Right atrium auricular region (tissue), 2 donors: ENCODE results near the gene FFAR2. TPM values are rescaled to one million over a fixed set of nuclear protein-coding genes. Genes with fewer than 3 reads are reported as not detected.
A peak's percentile ranks its signal among the peaks of the same experiment; 100 is the strongest.

Source experiments
- DNase-seq: peaks from one replicate; pipeline ENCODE4 v3.0.0-alpha.2; 2019; ENCODE audit warnings: low spot score
- H3K27ac ChIP-seq, 2 donors: fragments of 200-600 bp; sonication (generic); 1 replicate in 1 of 2; 2 replicates in 1 of 2; pipeline ENCODE4 v1.5.1; 2016 to 2019
- H3K27me3 ChIP-seq, 2 donors: fragments of 200-600 bp; sonication (generic); one replicate each; pipeline versions ENCODE4 v1.5.1 to v1.6.0; 2017 to 2019
- H3K36me3 ChIP-seq: fragments of 200-600 bp; sonication (generic); one replicate; pipeline ENCODE4 v1.5.1; 2016
- H3K4me1 ChIP-seq, 2 donors: fragments of 200-600 bp; sonication (generic); one replicate each; pipeline versions ENCODE4 v1.5.1 to v1.6.0; 2017 to 2019
- H3K4me3 ChIP-seq, 2 donors: fragments of 200-600 bp; sonication (generic); 1 replicate in 1 of 2; 2 replicates in 1 of 2; pipeline ENCODE4 v1.5.1; 2017 to 2019; ENCODE audit warnings: mild to moderate bottlenecking in 1 of 2, moderate library complexity in 1 of 2
- H3K9me3 ChIP-seq, 2 donors: fragments of 200-600 bp; sonication (generic); one replicate each; pipeline ENCODE4 v1.5.1; 2019
- CTCF ChIP-seq, 2 donors: fragments of 200-600 bp; sonication (generic); IDR thresholded peaks; one replicate each; pipeline ENCODE4 v1.5.1; 2019; ENCODE audit warnings: antibody characterized with exemption in 2 of 2
- total RNA-seq, 2 donors: library from RNA; depleted of rRNA; stranded (reverse); fragments of >200 nt; gene quantifications; one replicate each; pipeline ENCODE4 v1.1.0, GENCODE V29; 2016

Gene FFAR2
- total RNA-seq, 2 donors from 2014 or later = 0.20 TPM; not detected in 1

- Histone ChIP-seq H3K9me3 (no peaks in the 10 kb centered on the region), H3K4me1 (peaks cover 0 to 6% of the 10 kb centered on the region in 2 donors), H3K36me3 (no peaks in the 10 kb centered on the region), H3K27me3 (no peaks in the 10 kb centered on the region), H3K4me3 (no peak overlapping the region), H3K27ac (no peak overlapping the region)
- DNase-seq = peak; percentile 76
- TF ChIP-seq CTCF (IDR thresholded peaks at IDR 0.05) = no peak
Observed at GRCh38 chr19:35442091-35442490, 6.0 kb upstream of the FFAR2 start.

GRCh38 chr19:35444735-35445134 lies 3.3 kb upstream of the FFAR2 start:
- no peaks in the 10 kb centered on the region for H3K27me3 ChIP-seq
- no peak for DNase-seq
- no peak overlapping the region for H3K27ac ChIP-seq
- H3K4me1 ChIP-seq = peaks cover 0 to 4% of the 10 kb centered on the region in 2 donors
- no peak for TF ChIP-seq CTCF (IDR thresholded peaks at IDR 0.05)
- no peak overlapping the region for H3K4me3 ChIP-seq
- H3K9me3 ChIP-seq = no peaks in the 10 kb centered on the region
- H3K36me3 ChIP-seq = no peaks in the 10 kb centered on the region

- Histone ChIP-seq H3K9me3 (no peaks in the 10 kb centered on the region), H3K27me3 (no peaks in the 10 kb centered on the region), H3K4me1 (peaks cover 0 to 4% of the 10 kb centered on the region in 2 donors), H3K36me3 (no peaks in the 10 kb centered on the region), H3K27ac (no peak overlapping the region), H3K4me3 (no peak overlapping the region)
- no peak for TF ChIP-seq CTCF (IDR thresholded peaks at IDR 0.05)
- no peak for DNase-seq
Observed at GRCh38 chr19:35445826-35446593, 2.0 kb upstream of the FFAR2 start.

- TF ChIP-seq CTCF (IDR thresholded peaks at IDR 0.05) = no peak
- DNase-seq = no peak
- Histone ChIP-seq H3K36me3 (no peaks in the 10 kb centered on the region), H3K4me1 (peaks cover 0 to 4% of the 10 kb centered on the region in 2 donors), H3K9me3 (no peaks in the 10 kb centered on the region), H3K27ac (no peak overlapping the region), H3K4me3 (no peak overlapping the region), H3K27me3 (no peaks in the 10 kb centered on the region)
Observed at GRCh38 chr19:35449359-35450043, 1.4 kb downstream of the FFAR2 start.

- H3K9me3 ChIP-seq = no peaks in the 10 kb centered on the region
- H3K27me3 ChIP-seq = no peaks in the 10 kb centered on the region
- H3K36me3 ChIP-seq = no peaks in the 10 kb centered on the region
- peaks cover 0 to 4% of the 10 kb centered on the region in 2 donors for H3K4me1 ChIP-seq
- no peak overlapping the region for H3K4me3 ChIP-seq
- no peak for TF ChIP-seq CTCF (IDR thresholded peaks at IDR 0.05)
- no peak overlapping the region for H3K27ac ChIP-seq
- DNase-seq = no peak
Observed at GRCh38 chr19:35451338-35452096, 3.5 kb downstream of the FFAR2 start.
